Measurements from ENCODE around the gene NPIPA7.
"Not testable (repeated sequence)": the region's sequence is repeated elsewhere in the genome, so short reads cannot be mapped to it uniquely, and the experiment has no call there.

GRCh38 chr16:16365319-16365718 lies 13.6 kb upstream of the NPIPA7 start:
- not testable (repeated sequence) for TF ChIP-seq CTCF (IDR thresholded peaks at IDR 0.05; ENCODE audit: low read depth, low read length, missing input control); MAX (IDR thresholded peaks at IDR 0.05); REST (IDR thresholded peaks at IDR 0.05); TAF1 (conservative IDR thresholded peaks at IDR 0.05); JUND (IDR thresholded peaks at IDR 0.05); GABPA (IDR thresholded peaks at IDR 0.05 in 1 of 2, conservative IDR thresholded peaks at IDR 0.05 in 1 of 2); RAD21 (IDR thresholded peaks at IDR 0.05); ATF3 (IDR thresholded peaks at IDR 0.05)
